ENCODE data around the gene CAPZA2.

DNA sequence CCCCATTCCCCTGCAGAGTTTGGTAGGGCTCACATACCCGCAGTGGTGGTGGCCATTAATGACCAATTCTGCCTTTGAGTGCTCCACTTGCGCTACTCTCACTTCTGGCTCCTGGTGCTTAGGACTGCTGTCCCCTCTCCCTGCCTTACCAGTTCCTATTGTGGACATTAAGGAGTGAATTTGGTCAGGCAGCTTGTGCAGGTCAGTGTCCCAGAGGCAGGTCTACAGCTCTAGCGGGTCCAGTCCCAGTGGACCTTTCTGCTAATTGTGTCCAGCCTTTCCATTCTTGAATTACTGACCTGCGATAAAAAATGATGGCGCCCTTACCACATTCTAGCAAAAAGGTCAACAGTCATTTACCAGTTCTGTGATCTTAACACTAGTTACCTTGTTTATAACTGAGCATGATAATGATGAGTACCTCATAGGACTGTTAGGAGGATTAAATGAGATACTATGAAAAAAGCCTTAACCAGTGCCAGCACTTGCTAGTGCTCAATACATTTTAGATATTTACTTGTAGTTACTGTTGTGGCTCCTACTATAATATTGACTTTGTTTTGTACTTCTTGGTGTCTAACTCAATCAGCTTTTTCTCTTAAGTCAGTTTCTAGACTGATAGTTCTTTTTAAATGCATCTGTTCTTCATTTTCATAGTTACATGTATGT is 105.0 kb downstream of the CAPZA2 start:
- TF ChIP-seq EZH2phosphoT487 (IDR thresholded peaks at IDR 0.05; ENCODE audit: insufficient read depth, low read depth) = no peak
- no peak for TF ChIP-seq EZH2 (IDR thresholded peaks at IDR 0.05; ENCODE audit: insufficient read depth, poor library complexity, severe bottlenecking)
